Dermis blood vessel endothelial cell (primary cell): Measurements from ENCODE around the gene PTCHD1. TPM values are rescaled to one million over a fixed set of nuclear protein-coding genes. Genes with fewer than 3 reads are reported as not detected.

Experiments used
- DNase-seq: peaks from one replicate; pipeline ENCODE4 v3.0.0; 2010
- total RNA-seq: library from RNA; depleted of rRNA; stranded (reverse); fragments of >200 nt; gene quantifications from 2 replicates; pipeline ENCODE4 v1.2.3, GENCODE V29; 2014

Gene PTCHD1
- total RNA-seq, 1 donor from 2014 or later: not detected

GRCh38 chrX:23403849-23404248 is 69.2 kb downstream of the PTCHD1 start:
- DNase-seq: peak; percentile 2

GRCh38 chrX:23422912-23423311 is 88.3 kb downstream of the PTCHD1 start:
- no peak for DNase-seq

GRCh38 chrX:23434356-23434884 is 99.8 kb downstream of the PTCHD1 start:
- no peak for DNase-seq

- DNase-seq: no peak
Measured at GRCh38 chrX:23435108-23435507, 100.5 kb downstream of the PTCHD1 start.

GRCh38 chrX:23435575-23435974 is 100.9 kb downstream of the PTCHD1 start:
- DNase-seq: no peak

GRCh38 chrX:23436875-23437274 is 102.2 kb downstream of the PTCHD1 start:
- DNase-seq: no peak

- no peak for DNase-seq
Measured at GRCh38 chrX:23451266-23451665, 116.6 kb downstream of the PTCHD1 start.
